ENCODE results near the gene C1QTNF5.
A peak's percentile ranks its signal among the peaks of the same experiment; 100 is the strongest.

C1QTNF5 gene

DNA sequence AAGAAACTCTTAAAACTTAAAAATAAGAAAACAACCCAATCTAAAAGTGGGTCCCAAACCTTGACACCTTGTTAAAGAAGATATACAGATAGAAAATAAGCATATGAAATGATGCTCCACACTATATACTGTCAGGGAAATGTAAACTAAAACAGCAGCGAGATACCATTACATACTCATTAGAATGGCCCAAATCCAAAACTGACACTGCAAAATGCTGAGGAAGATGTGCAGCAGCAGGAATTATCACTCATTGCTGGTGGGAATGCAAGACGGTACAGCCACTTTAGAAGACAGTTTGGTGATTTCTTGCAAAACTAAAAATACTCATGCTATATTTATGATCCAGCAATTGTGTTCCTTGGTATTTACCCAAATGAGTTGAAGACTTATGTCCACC is 11.4 kb downstream of the C1QTNF5 start:
- TF ChIP-seq, protein P1, sequence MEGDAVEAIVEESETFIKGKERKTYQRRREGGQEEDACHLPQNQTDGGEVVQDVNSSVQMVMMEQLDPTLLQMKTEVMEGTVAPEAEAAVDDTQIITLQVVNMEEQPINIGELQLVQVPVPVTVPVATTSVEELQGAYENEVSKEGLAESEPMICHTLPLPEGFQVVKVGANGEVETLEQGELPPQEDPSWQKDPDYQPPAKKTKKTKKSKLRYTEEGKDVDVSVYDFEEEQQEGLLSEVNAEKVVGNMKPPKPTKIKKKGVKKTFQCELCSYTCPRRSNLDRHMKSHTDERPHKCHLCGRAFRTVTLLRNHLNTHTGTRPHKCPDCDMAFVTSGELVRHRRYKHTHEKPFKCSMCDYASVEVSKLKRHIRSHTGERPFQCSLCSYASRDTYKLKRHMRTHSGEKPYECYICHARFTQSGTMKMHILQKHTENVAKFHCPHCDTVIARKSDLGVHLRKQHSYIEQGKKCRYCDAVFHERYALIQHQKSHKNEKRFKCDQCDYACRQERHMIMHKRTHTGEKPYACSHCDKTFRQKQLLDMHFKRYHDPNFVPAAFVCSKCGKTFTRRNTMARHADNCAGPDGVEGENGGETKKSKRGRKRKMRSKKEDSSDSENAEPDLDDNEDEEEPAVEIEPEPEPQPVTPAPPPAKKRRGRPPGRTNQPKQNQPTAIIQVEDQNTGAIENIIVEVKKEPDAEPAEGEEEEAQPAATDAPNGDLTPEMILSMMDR (conservative IDR thresholded peaks at IDR 0.05; ENCODE audit: low read depth, low read length), result no peak

GRCh38 chr11:119324189-119324588 is 16.5 kb downstream of the C1QTNF5 start:
- Histone ChIP-seq H3K27ac (no peak overlapping the region), H3K9ac (no peak overlapping the region), H2AFZ (ENCODE audit: low read depth) (no peak overlapping the region), H3K79me2 (ENCODE audit: insufficient read depth, low read depth) (no peaks in the 10 kb centered on the region), H3K4me2 (no peak overlapping the region), H4K20me1 (ENCODE audit: insufficient read depth) (no peaks in the 10 kb centered on the region), H3K4me1 (ENCODE audit: low read depth, poor library complexity, severe bottlenecking) (peaks cover 7% of the 10 kb centered on the region), H3K4me3 (IDR thresholded peaks at IDR 0.05; ENCODE audit: insufficient read depth, low read depth, low read length) (no peak overlapping the region), H3K36me3 (ENCODE audit: insufficient read depth) (no peaks in the 10 kb centered on the region), H3K27me3 (ENCODE audit: insufficient read depth, low read depth) (no peaks in the 10 kb centered on the region)
- TF ChIP-seq, protein P1 (conservative IDR thresholded peaks at IDR 0.05; ENCODE audit: low read depth, low read length), result no peak

More for the DNA sequence above, 11.4 kb downstream of the C1QTNF5 start:
- no peaks in the 10 kb centered on the region for H4K20me1 ChIP-seq (ENCODE audit: insufficient read depth)
- no peak overlapping the region for H3K9ac ChIP-seq
- no peaks in the 10 kb centered on the region for H3K4me1 ChIP-seq (ENCODE audit: low read depth, poor library complexity, severe bottlenecking)
- no peaks in the 10 kb centered on the region for H3K36me3 ChIP-seq (ENCODE audit: insufficient read depth)
- no peak overlapping the region for H3K27ac ChIP-seq
- H3K27me3 ChIP-seq (ENCODE audit: insufficient read depth, low read depth), result no peaks in the 10 kb centered on the region
- no peak overlapping the region for H3K4me2 ChIP-seq
- H2AFZ ChIP-seq (ENCODE audit: low read depth), result no peak overlapping the region
- H3K4me3 ChIP-seq (IDR thresholded peaks at IDR 0.05; ENCODE audit: insufficient read depth, low read depth, low read length), result no peak overlapping the region
- H3K79me2 ChIP-seq (ENCODE audit: insufficient read depth, low read depth), result no peaks in the 10 kb centered on the region

- Histone ChIP-seq H3K27ac (no peak overlapping the region), H3K9ac (no peak overlapping the region), H3K4me2 (no peak overlapping the region)
These were observed 17.1 kb downstream of the C1QTNF5 start for GRCh38 chr11:119323532-119324033.

DNA sequence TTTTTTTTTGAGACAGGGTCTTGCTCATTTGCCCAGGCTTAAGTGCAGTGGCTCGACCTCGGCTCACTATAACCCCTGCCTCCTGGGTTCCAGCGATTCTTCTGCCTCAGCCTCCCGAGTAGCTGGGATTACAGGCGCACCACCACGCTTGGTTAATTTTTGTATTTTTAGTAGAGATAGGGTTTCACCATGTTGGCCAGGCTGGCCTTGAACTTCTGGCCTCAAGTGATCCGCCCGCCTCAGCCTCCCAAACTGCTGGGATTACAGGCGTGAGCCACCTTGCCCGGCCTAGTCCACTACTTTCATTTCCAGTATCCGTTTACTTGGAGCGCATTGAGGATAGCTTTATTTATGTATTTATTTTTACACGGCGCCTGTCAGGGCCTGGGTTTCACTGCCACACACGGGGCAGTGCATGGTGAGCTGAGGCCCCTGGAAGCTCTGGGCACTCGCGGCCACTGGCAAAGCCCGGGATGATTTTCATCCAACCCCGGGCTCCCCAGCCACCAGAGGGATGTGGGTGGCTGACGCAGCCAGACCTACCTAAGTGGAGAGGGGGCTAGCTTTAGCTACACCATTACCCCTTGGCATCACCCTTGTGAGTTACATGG is 17.7 kb downstream of the C1QTNF5 start:
- H3K4me2 ChIP-seq, result no peak overlapping the region
- H4K20me1 ChIP-seq (ENCODE audit: insufficient read depth), result no peaks in the 10 kb centered on the region
- no peak overlapping the region for H2AFZ ChIP-seq (ENCODE audit: low read depth)
- H3K79me2 ChIP-seq (ENCODE audit: insufficient read depth, low read depth), result no peaks in the 10 kb centered on the region
- no peak overlapping the region for H3K4me3 ChIP-seq (IDR thresholded peaks at IDR 0.05; ENCODE audit: insufficient read depth, low read depth, low read length)
- no peaks in the 10 kb centered on the region for H3K36me3 ChIP-seq (ENCODE audit: insufficient read depth)
- H3K4me1 ChIP-seq (ENCODE audit: low read depth, poor library complexity, severe bottlenecking), result peaks cover 7% of the 10 kb centered on the region
- no peaks in the 10 kb centered on the region for H3K27me3 ChIP-seq (ENCODE audit: insufficient read depth, low read depth)
- TF ChIP-seq, protein P1 (conservative IDR thresholded peaks at IDR 0.05; ENCODE audit: low read depth, low read length), result no peak
- H3K9ac ChIP-seq, result no peak overlapping the region
- no peak overlapping the region for H3K27ac ChIP-seq

More at GRCh38 chr11:119323532-119324033, 17.1 kb downstream of the C1QTNF5 start:
- Histone ChIP-seq H3K36me3 (ENCODE audit: insufficient read depth) (no peaks in the 10 kb centered on the region), H4K20me1 (ENCODE audit: insufficient read depth) (no peaks in the 10 kb centered on the region), H2AFZ (ENCODE audit: low read depth) (no peak overlapping the region), H3K27me3 (ENCODE audit: insufficient read depth, low read depth) (no peaks in the 10 kb centered on the region), H3K4me1 (ENCODE audit: low read depth, poor library complexity, severe bottlenecking) (peaks cover 7% of the 10 kb centered on the region), H3K79me2 (ENCODE audit: insufficient read depth, low read depth) (no peaks in the 10 kb centered on the region), H3K4me3 (IDR thresholded peaks at IDR 0.05; ENCODE audit: insufficient read depth, low read depth, low read length) (no peak overlapping the region)
- TF ChIP-seq, protein P1 (conservative IDR thresholded peaks at IDR 0.05; ENCODE audit: low read depth, low read length), result peak; percentile 78
